ENCODE results near the gene CD38. TPM values are rescaled to one million over a fixed set of nuclear protein-coding genes. Genes with fewer than 3 reads are reported as not detected.
A peak's percentile ranks its signal among the peaks of the same experiment; 100 is the strongest.

CD38 gene
- total RNA-seq, 1 donor from 2014 or later = not detected

DNA sequence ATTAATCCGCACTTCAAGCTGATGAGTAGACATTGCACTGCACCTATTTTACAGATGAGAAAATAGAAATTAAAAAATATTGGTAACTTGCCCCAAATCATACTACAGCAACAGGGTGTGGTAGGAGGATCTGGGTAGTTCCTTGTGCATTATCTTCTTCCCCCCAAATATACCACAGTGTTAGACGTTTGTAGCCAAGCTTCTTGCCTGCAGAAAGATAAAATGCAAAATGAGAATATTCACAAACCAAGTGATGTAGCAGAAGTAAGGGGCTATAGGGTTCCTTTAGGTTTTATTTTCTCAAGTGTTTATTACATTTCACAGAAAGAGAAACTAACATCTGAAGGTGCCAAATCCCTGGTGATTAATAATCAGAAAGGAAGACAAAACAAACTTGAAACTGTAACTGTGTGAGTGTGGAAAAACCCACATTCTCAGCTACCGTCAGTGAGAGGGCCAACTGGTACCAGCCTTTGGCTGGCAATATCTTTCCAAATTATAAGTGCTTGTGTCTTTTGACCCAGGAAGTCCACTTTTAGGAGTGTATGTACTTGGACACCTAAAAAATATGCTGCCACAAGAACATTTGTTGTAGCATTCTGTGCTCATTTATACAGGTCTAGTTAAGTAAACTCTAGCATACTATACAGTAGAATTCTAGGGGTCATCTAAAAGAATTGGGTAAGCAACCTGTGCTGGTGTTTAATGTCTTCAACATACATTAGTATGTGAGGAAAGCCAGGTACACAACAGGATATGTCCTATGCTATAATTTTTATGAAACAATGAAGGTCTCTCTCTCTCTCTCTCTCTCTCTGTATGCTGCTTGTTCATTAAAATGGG lies 6.7 kb upstream of the CD38 start:
- Mint-ChIP-seq H3K4me1 (ENCODE audit: low read depth) (no peaks in the 10 kb centered on the region), H3K36me3 (ENCODE audit: low read depth) (peaks cover 1% of the 10 kb centered on the region), H3K9me3 (ENCODE audit: low read depth) (no peaks in the 10 kb centered on the region), H3K27ac (ENCODE audit: unreplicated experiment) (no peak overlapping the region), H3K4me3 (ENCODE audit: unreplicated experiment) (no peak overlapping the region), H3K27me3 (ENCODE audit: low read depth) (peaks cover 40% of the 10 kb centered on the region)
- TF ChIP-seq, protein P1, sequence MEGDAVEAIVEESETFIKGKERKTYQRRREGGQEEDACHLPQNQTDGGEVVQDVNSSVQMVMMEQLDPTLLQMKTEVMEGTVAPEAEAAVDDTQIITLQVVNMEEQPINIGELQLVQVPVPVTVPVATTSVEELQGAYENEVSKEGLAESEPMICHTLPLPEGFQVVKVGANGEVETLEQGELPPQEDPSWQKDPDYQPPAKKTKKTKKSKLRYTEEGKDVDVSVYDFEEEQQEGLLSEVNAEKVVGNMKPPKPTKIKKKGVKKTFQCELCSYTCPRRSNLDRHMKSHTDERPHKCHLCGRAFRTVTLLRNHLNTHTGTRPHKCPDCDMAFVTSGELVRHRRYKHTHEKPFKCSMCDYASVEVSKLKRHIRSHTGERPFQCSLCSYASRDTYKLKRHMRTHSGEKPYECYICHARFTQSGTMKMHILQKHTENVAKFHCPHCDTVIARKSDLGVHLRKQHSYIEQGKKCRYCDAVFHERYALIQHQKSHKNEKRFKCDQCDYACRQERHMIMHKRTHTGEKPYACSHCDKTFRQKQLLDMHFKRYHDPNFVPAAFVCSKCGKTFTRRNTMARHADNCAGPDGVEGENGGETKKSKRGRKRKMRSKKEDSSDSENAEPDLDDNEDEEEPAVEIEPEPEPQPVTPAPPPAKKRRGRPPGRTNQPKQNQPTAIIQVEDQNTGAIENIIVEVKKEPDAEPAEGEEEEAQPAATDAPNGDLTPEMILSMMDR (IDR thresholded peaks at IDR 0.05) = no peak
- DNase-seq (ENCODE audit: low spot score) = no peak

DNA sequence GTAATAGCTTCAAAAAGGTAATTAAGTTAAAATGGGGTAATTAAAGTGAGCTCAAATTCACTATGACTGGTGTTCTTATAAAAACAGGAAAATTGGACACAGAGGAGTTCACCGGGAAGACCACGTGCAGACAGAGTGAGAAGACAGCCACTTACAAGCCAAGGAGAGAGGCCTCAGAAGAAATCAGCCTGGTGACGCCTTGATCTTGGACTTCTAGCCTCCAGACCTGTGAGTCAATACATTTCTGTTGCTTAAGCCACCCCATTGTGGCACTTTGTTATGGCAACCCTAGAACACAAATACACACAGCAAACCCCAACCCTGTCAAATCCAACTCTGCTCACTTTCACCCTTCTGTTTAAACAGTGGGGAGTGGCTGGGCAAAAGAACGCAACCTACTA lies 4.1 kb upstream of the CD38 start:
- Mint-ChIP-seq H3K9me3 (ENCODE audit: low read depth) (no peaks in the 10 kb centered on the region), H3K27me3 (ENCODE audit: low read depth) (peaks cover 51% of the 10 kb centered on the region), H3K4me3 (ENCODE audit: unreplicated experiment) (no peak overlapping the region), H3K4me1 (ENCODE audit: low read depth) (peaks cover 5% of the 10 kb centered on the region), H3K36me3 (ENCODE audit: low read depth) (peaks cover 1% of the 10 kb centered on the region), H3K27ac (ENCODE audit: unreplicated experiment) (no peak overlapping the region)
- DNase-seq (ENCODE audit: low spot score) = no peak
- TF ChIP-seq, protein P1 (IDR thresholded peaks at IDR 0.05) = no peak

DNA sequence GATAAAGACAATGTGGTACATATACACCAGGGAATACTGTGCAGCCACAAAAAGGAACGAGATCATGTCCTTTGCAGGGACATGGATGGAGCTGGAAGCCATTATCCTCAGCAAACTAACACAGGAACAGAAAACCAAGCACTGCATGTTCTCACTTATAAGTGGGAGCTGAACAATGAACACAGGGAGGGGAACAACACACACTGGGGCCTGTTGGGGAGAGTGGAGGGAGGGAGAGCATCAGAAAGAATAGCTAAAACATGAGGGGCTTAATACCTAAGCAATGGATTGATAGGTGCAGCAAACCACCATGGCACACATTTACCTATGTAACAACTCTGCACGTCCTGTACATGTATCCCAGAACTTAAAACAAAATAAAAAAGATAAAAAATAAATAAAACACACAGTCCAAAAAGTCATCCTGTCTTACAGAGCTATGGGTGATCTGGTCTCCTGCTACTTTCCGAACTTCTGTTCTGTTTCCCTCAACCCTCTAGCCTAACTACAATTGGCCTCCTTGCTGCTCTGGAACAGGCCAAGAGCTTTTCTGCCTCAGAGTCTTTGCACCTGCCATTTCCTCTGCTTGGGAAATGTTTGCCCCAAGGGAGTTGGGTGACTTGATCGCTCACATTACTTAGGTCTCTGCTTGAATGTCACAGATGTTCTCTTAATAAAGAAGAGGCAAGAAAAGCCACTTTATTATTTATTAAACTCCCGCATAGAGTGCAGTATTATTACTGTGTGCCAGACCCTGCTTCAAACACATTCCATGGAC lies 1.1 kb upstream of the CD38 start:
- Mint-ChIP-seq H3K4me1 (ENCODE audit: low read depth) (peaks cover 13% of the 10 kb centered on the region), H3K27me3 (ENCODE audit: low read depth) (peaks cover 52% of the 10 kb centered on the region)

DNA sequence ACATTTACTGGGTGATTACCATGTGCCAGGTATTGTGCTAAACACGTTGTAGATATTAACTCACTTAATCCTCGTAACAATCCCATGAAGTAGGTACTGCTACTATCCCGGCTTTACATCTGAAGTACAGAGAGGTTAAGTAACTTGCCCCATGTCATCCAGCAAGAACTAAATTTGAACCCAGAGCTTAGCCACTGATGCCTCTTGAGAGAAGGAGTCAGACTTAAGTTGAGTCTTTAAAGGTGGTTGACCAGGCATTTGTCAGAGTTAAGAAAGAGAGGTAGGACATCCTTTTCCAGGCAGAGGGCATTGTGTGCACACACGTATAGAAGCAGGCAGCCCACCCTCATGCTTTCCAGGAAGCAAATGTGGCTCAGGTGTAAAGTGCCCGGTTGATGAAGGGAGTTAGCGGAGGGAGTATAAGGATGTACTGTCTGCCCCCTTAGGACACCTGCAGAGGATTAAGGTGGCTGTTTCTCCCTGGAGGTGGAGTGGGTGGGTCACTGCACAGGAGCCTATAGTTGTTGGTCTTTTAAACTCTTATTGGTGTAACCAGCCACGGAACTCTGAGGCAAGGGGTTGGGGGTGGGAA lies 335 bp upstream of the CD38 start:
- no peaks in the 10 kb centered on the region for H3K36me3 Mint-ChIP-seq (ENCODE audit: low read depth)
- peak overlapping the region; percentile 72 for H3K4me3 Mint-ChIP-seq (ENCODE audit: unreplicated experiment)
- H3K4me1 Mint-ChIP-seq (ENCODE audit: low read depth) = peaks cover 13% of the 10 kb centered on the region
- TF ChIP-seq, protein P1 (IDR thresholded peaks at IDR 0.05) = no peak
- no peak overlapping the region for H3K27ac Mint-ChIP-seq (ENCODE audit: unreplicated experiment)
- DNase-seq (ENCODE audit: low spot score) = no peak
- peaks cover 45% of the 10 kb centered on the region for H3K27me3 Mint-ChIP-seq (ENCODE audit: low read depth)
- H3K9me3 Mint-ChIP-seq (ENCODE audit: low read depth) = no peaks in the 10 kb centered on the region

More for the DNA sequence above, 1.1 kb upstream of the CD38 start:
- H3K36me3 Mint-ChIP-seq (ENCODE audit: low read depth) = peaks cover 1% of the 10 kb centered on the region
- no peak overlapping the region for H3K27ac Mint-ChIP-seq (ENCODE audit: unreplicated experiment)
- H3K9me3 Mint-ChIP-seq (ENCODE audit: low read depth) = no peaks in the 10 kb centered on the region
- DNase-seq (ENCODE audit: low spot score) = no peak
- TF ChIP-seq, protein P1 (IDR thresholded peaks at IDR 0.05) = no peak
- H3K4me3 Mint-ChIP-seq (ENCODE audit: unreplicated experiment) = no peak overlapping the region

DNA sequence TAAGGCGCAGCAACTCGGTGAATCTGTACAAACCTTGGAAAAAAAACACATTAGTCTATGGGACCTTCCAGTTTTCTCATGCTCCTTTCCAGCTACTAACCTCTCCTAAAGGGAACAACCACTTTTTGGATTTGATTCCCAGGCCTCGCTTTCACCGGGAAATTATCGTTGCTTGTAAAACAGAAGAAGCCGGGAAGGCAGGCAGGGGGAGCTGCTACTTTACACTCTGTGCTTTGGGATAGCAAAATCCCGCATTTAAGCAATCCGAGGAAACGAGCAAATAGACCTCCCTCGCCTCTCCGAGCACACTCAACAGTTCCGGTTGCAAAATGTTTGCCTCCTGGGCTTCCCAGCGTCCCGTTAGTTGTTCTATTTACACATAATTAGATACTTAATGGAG lies 1.2 kb downstream of the CD38 start:
- no peaks in the 10 kb centered on the region for H3K9me3 Mint-ChIP-seq (ENCODE audit: low read depth)
- peaks cover 40% of the 10 kb centered on the region for H3K27me3 Mint-ChIP-seq (ENCODE audit: low read depth)
- H3K4me3 Mint-ChIP-seq (ENCODE audit: unreplicated experiment) = peak overlapping the region; percentile 72
- no peak for DNase-seq (ENCODE audit: low spot score)
- H3K27ac Mint-ChIP-seq (ENCODE audit: unreplicated experiment) = no peak overlapping the region
- TF ChIP-seq, protein P1 (IDR thresholded peaks at IDR 0.05) = peak; percentile 76
- no peaks in the 10 kb centered on the region for H3K36me3 Mint-ChIP-seq (ENCODE audit: low read depth)
- peaks cover 13% of the 10 kb centered on the region for H3K4me1 Mint-ChIP-seq (ENCODE audit: low read depth)
